Loucy (cell line): Measurements from ENCODE around the gene TNFRSF1B.

Experiments used
- EZH2phosphoT487 ChIP-seq: fragments of 200-600 bp; IDR thresholded peaks from 2 replicates; pipeline ENCODE4 v1.6.1; 2018; ENCODE audit warnings: antibody characterized with exemption, mild to moderate bottlenecking, moderate library complexity, borderline replicate concordance
- TF ChIP-seq, protein P1 (sequence below): fragments of 200-600 bp; sonication (generic); conservative IDR thresholded peaks from 2 replicates; pipeline ENCODE4 v1.5.1; 2014; ENCODE audit warnings: mild to moderate bottlenecking, antibody characterized with exemption, low read length

DNA sequence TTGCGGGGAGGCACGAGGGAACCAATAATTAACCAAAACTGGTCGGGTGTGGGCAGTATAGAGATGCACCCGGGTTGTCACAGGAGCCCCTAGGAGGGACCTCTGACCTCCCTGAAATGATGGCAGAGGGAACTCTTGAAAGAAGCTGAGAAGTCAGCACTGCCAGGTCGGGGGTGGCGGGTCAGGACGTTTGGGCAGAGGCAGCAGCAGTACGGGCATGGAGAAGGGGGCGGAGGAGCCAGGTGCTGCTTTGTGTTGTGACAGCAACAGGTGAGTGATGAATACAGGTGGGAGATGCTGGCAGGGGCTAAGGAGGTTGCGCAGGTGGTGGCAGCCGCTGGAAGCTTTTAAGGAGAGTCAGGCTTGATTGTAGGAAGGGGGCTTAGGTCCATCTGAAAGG, 11.7 kb downstream of the TNFRSF1B start:
- TF ChIP-seq EZH2phosphoT487: no peak
- TF ChIP-seq, protein P1, sequence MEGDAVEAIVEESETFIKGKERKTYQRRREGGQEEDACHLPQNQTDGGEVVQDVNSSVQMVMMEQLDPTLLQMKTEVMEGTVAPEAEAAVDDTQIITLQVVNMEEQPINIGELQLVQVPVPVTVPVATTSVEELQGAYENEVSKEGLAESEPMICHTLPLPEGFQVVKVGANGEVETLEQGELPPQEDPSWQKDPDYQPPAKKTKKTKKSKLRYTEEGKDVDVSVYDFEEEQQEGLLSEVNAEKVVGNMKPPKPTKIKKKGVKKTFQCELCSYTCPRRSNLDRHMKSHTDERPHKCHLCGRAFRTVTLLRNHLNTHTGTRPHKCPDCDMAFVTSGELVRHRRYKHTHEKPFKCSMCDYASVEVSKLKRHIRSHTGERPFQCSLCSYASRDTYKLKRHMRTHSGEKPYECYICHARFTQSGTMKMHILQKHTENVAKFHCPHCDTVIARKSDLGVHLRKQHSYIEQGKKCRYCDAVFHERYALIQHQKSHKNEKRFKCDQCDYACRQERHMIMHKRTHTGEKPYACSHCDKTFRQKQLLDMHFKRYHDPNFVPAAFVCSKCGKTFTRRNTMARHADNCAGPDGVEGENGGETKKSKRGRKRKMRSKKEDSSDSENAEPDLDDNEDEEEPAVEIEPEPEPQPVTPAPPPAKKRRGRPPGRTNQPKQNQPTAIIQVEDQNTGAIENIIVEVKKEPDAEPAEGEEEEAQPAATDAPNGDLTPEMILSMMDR: no peak
